ENCODE data around the gene SYT2.

The SYT2 gene

GRCh38 chr1:202681736-202682420 lies 28.4 kb downstream of the SYT2 start:
- in situ Hi-C loops (cut with MboI; ENCODE audit: low sequenced_read_pairs) = no loop called here

- in situ Hi-C loops (cut with MboI; ENCODE audit: low sequenced_read_pairs) = no loop called here
Observed at GRCh38 chr1:202680586-202681352, 29.5 kb downstream of the SYT2 start.

- in situ Hi-C loops (cut with MboI; ENCODE audit: low sequenced_read_pairs) = no loop called here
Observed at GRCh38 chr1:202679406-202680177, 30.7 kb downstream of the SYT2 start.

- in situ Hi-C loops (cut with MboI; ENCODE audit: low sequenced_read_pairs) = no loop called here
Observed at GRCh38 chr1:202677433-202677832, 32.8 kb downstream of the SYT2 start.

- in situ Hi-C loops (cut with MboI; ENCODE audit: low sequenced_read_pairs) = no loop called here
Observed at GRCh38 chr1:202673531-202673930, 36.7 kb downstream of the SYT2 start.

GRCh38 chr1:202671399-202671798 lies 38.9 kb downstream of the SYT2 start:
- in situ Hi-C loops (cut with MboI; ENCODE audit: low sequenced_read_pairs) = no loop called here

- in situ Hi-C loops (cut with MboI; ENCODE audit: low sequenced_read_pairs) = no loop called here
Observed at GRCh38 chr1:202665417-202665816, 44.8 kb downstream of the SYT2 start.

- in situ Hi-C loops (cut with MboI; ENCODE audit: low sequenced_read_pairs) = no loop called here
Observed at GRCh38 chr1:202664083-202664482, 46.2 kb downstream of the SYT2 start.

GRCh38 chr1:202663131-202663530 lies 47.1 kb downstream of the SYT2 start:
- in situ Hi-C loops (cut with MboI; ENCODE audit: low sequenced_read_pairs) = no loop called here

- in situ Hi-C loops (cut with MboI; ENCODE audit: low sequenced_read_pairs) = no loop called here
Observed at GRCh38 chr1:202662081-202662480, 48.2 kb downstream of the SYT2 start.

GRCh38 chr1:202661136-202661845 lies 49.0 kb downstream of the SYT2 start:
- in situ Hi-C loops (cut with MboI; ENCODE audit: low sequenced_read_pairs) = no loop called here

GRCh38 chr1:202659974-202660373 lies 50.3 kb downstream of the SYT2 start:
- in situ Hi-C loops (cut with MboI; ENCODE audit: low sequenced_read_pairs) = no loop called here

GRCh38 chr1:202659541-202659940 lies 50.7 kb downstream of the SYT2 start:
- in situ Hi-C loops (cut with MboI; ENCODE audit: low sequenced_read_pairs) = no loop called here

- in situ Hi-C loops (cut with MboI; ENCODE audit: low sequenced_read_pairs) = no loop called here
Observed at GRCh38 chr1:202658769-202659168, 51.5 kb downstream of the SYT2 start.

GRCh38 chr1:202658251-202658759 lies 51.9 kb downstream of the SYT2 start:
- in situ Hi-C loops (cut with MboI; ENCODE audit: low sequenced_read_pairs) = no loop called here

GRCh38 chr1:202656951-202657646 lies 53.2 kb downstream of the SYT2 start:
- in situ Hi-C loops (cut with MboI; ENCODE audit: low sequenced_read_pairs) = no loop called here

- in situ Hi-C loops (cut with MboI; ENCODE audit: low sequenced_read_pairs) = no loop called here
Observed at GRCh38 chr1:202656057-202656456, 54.2 kb downstream of the SYT2 start.

GRCh38 chr1:202654079-202654478 lies 56.2 kb downstream of the SYT2 start:
- in situ Hi-C loops (cut with MboI; ENCODE audit: low sequenced_read_pairs) = no loop called here

GRCh38 chr1:202649553-202650392 lies 60.5 kb downstream of the SYT2 start:
- in situ Hi-C loops (cut with MboI; ENCODE audit: low sequenced_read_pairs) = no loop called here
